SK-N-SH (cell line): ENCODE measurements around the gene ZNF579. TPM values are rescaled to one million over a fixed set of nuclear protein-coding genes. Genes with fewer than 3 reads are reported as not detected.

Source experiments
- CTCF ChIA-PET: fragments of 300-600, 350-600 bp; formaldehyde crosslinking; extraction: SDS; loops from one replicate; lab custom pipeline; 2021; lab: Yijun Ruan, JAX
- POLR2A ChIA-PET: fragments of 350-600 bp; sonication (Branson Sonifier 250); formaldehyde crosslinking; extraction: SDS; loops from one replicate; lab custom pipeline; 2020; ENCODE audit warnings: antibody characterized with exemption, inconsistent platforms; lab: Yijun Ruan, JAX
- DNase-seq: peaks from one replicate; pipeline ENCODE4 v3.0.0; 2012
- H2AFZ ChIP-seq: fragments of 200-600 bp; sonication (generic); 2 replicates; pipeline ENCODE4 v1.8.1; 2016; ENCODE audit warnings: antibody characterized with exemption, mild to moderate bottlenecking, low read depth
- H3F3A ChIP-seq: fragments of 200-600 bp; sonication (generic); replicated peaks from 2 replicates; pipeline ENCODE3; 2016; ENCODE audit warnings: antibody characterized with exemption, mild to moderate bottlenecking; ENCODE audit not compliant: insufficient read depth
- H3K27ac ChIP-seq, 2 experiments: fragments of 200-500 bp in 1 of 2; fragments of 200-600 bp in 1 of 2; sonication (Bioruptor generic) in 1 of 2; sonication (generic), shearing (Covaris generic) in 1 of 2; 2 replicates each; pipeline versions ENCODE4 v1.5.1 to v1.6.1; 2014 to 2016; ENCODE audit warnings: low read depth in 2 of 2, inconsistent platforms in 1 of 2, low read length in 1 of 2, mild to moderate bottlenecking in 1 of 2, mixed read lengths in 1 of 2
- H3K27me3 ChIP-seq: fragments of 200-600 bp; sonication (generic), shearing (Covaris generic); 2 replicates; pipeline ENCODE4 v1.6.1; 2016; ENCODE audit warnings: mixed run types; ENCODE audit not compliant: insufficient read depth
- H3K36me3 ChIP-seq, 2 experiments: fragments of 200-500 bp in 1 of 2; fragments of 200-600 bp in 1 of 2; sonication (Bioruptor generic) in 1 of 2; sonication (generic) in 1 of 2; replicated peaks in 1 of 2; 2 replicates each; pipeline versions ENCODE3 to v1.5.1; 2014 to 2016; ENCODE audit warnings: low read length in 1 of 2, mild to moderate bottlenecking in 1 of 2; ENCODE audit not compliant: insufficient read depth in 2 of 2, control insufficient read depth in 1 of 2
- H3K4me1 ChIP-seq, 2 experiments: fragments of 200-500 bp in 1 of 2; fragments of 200-600 bp in 1 of 2; sonication (Bioruptor generic) in 1 of 2; sonication (generic), shearing (Covaris generic) in 1 of 2; 2 replicates each; pipeline versions ENCODE4 v1.5.1 to v1.6.1; 2014 to 2016; ENCODE audit warnings: low read depth in 1 of 2, low read length in 1 of 2, mixed run types in 1 of 2; ENCODE audit not compliant: insufficient read depth in 2 of 2, control insufficient read depth in 1 of 2
- H3K4me2 ChIP-seq: fragments of 200-600 bp; sonication (generic), shearing (Covaris generic); 2 replicates; pipeline ENCODE4 v1.6.1; 2017; ENCODE audit warnings: mixed run types
- H3K4me3 ChIP-seq, 2 experiments: fragments of 200-500 bp in 1 of 2; fragments of 200-600 bp in 1 of 2; sonication (Bioruptor generic) in 1 of 2; sonication (generic), shearing (Covaris generic) in 1 of 2; 2 replicates each; pipeline versions ENCODE4 v1.5.1 to v1.8.1; 2014 to 2016; ENCODE audit warnings: low read depth in 2 of 2, inconsistent platforms in 1 of 2, low read length in 1 of 2, mild to moderate bottlenecking in 1 of 2, mixed read lengths in 1 of 2, moderate library complexity in 1 of 2
- H3K79me2 ChIP-seq: fragments of 200-600 bp; sonication (generic); 2 replicates; pipeline ENCODE4 v1.8.1; 2017; ENCODE audit warnings: mild to moderate bottlenecking; ENCODE audit not compliant: insufficient read depth
- H3K9ac ChIP-seq: fragments of 200-600 bp; sonication (generic); 2 replicates; pipeline ENCODE4 v1.6.1; 2017; ENCODE audit warnings: mixed run types
- H3K9me2 ChIP-seq: fragments of 200-600 bp; sonication (generic); 2 replicates; pipeline ENCODE4 v1.6.1; 2017; ENCODE audit warnings: mixed run types
- H3K9me3 ChIP-seq: fragments of 200-600 bp; sonication (generic); 2 replicates; pipeline ENCODE4 v1.6.1; 2017; ENCODE audit warnings: mixed run types, mild to moderate bottlenecking, moderate library complexity
- H4K20me1 ChIP-seq: fragments of 200-600 bp; sonication (generic); 2 replicates; pipeline ENCODE4 v1.6.1; 2017; ENCODE audit warnings: mild to moderate bottlenecking, mixed run types; ENCODE audit not compliant: insufficient read depth
- CHD2 ChIP-seq: fragments of 150-350 bp; IDR thresholded peaks from 2 replicates; pipeline ENCODE4 v1.6.1; 2018; ENCODE audit warnings: low read length; ENCODE audit not compliant: partially characterized antibody
- ELF1 ChIP-seq: IDR thresholded peaks from 2 replicates; pipeline ENCODE4 v1.4.0; 2012
- EP300 ChIP-seq, 2 experiments: IDR thresholded peaks; 2 replicates each; pipeline versions ENCODE4 v1.4.0 to v1.6.1; 2012; ENCODE audit warnings: borderline replicate concordance in 1 of 2, low read depth in 1 of 2, low read length in 1 of 2
- GATA2 ChIP-seq: sonication (generic); formaldehyde crosslinking; IDR thresholded peaks from 2 replicates; pipeline ENCODE4 v1.5.0; 2020; ENCODE audit warnings: mild to moderate bottlenecking, missing genetic modification reagents
- IRF3 ChIP-seq: fragments of 150-350 bp; IDR thresholded peaks from 2 replicates; pipeline ENCODE4 v1.6.1; 2016; ENCODE audit warnings: mild to moderate bottlenecking, low read depth, low read length
- MXI1 ChIP-seq: IDR thresholded peaks from 2 replicates; pipeline ENCODE4 v1.6.1; 2012; ENCODE audit warnings: mild to moderate bottlenecking, low read depth, low read length, improper control_type of control experiment
- NFIC ChIP-seq: IDR thresholded peaks from 2 replicates; pipeline ENCODE4 v1.4.0; 2012; ENCODE audit warnings: borderline replicate concordance
- NRF1 ChIP-seq: IDR thresholded peaks from 2 replicates; pipeline ENCODE4 v1.6.1; 2012; ENCODE audit warnings: low read depth, mild to moderate bottlenecking, low read length
- PBX3 ChIP-seq: IDR thresholded peaks from 2 replicates; pipeline ENCODE4; 2012
- POLR2AphosphoS5 ChIP-seq: IDR thresholded peaks from 2 replicates; pipeline ENCODE4 v1.6.1; 2012; ENCODE audit warnings: low read depth, low read length
- RCOR1 ChIP-seq: fragments of 150-350 bp; IDR thresholded peaks from 2 replicates; pipeline ENCODE4 v1.6.1; 2017; ENCODE audit warnings: antibody characterized with exemption, low read length
- REST ChIP-seq: IDR thresholded peaks from 2 replicates; pipeline ENCODE4 v1.6.1; 2012; ENCODE audit warnings: mild to moderate bottlenecking, low read depth, low read length, moderate library complexity
- RFX5 ChIP-seq: IDR thresholded peaks from 2 replicates; pipeline ENCODE4 v1.6.1; 2012; ENCODE audit warnings: mild to moderate bottlenecking, improper control_type of control experiment, low read length
- RXRA ChIP-seq: IDR thresholded peaks from 2 replicates; pipeline ENCODE4 v1.4.0; 2012; ENCODE audit warnings: low read depth, mild to moderate bottlenecking, borderline replicate concordance
- SIN3A ChIP-seq: IDR thresholded peaks from 2 replicates; pipeline ENCODE4 v1.6.1; 2012; ENCODE audit warnings: low read depth, mild to moderate bottlenecking, low read length, moderate library complexity, borderline replicate concordance
- TCF12 ChIP-seq: IDR thresholded peaks from 2 replicates; pipeline ENCODE4 v1.4.0; 2012
- TEAD4 ChIP-seq: IDR thresholded peaks from 2 replicates; pipeline ENCODE4 v1.4.0; 2012; ENCODE audit warnings: mild to moderate bottlenecking, borderline replicate concordance; ENCODE audit not compliant: insufficient read depth
- YY1 ChIP-seq: IDR thresholded peaks from 2 replicates; pipeline ENCODE4 v1.4.0; 2012; ENCODE audit warnings: low read depth, mild to moderate bottlenecking
- ZBTB33 ChIP-seq: IDR thresholded peaks from 2 replicates; pipeline ENCODE4 v1.4.0; 2012; ENCODE audit warnings: low read depth, borderline replicate concordance
- WGBS: methylation state at CpG from one replicate; pipeline ENCODE4 v1.1.6; 2017; ENCODE audit warnings: low lambda C conversion rate; 5-methylcytosine and 5-hydroxymethylcytosine counted together
- polyA plus RNA-seq, 3 experiments: library from polyadenylated mRNA; depleted of rRNA; stranded (reverse); fragments of >200 nt; gene quantifications; 2 replicates each; pipeline ENCODE4 v1.2.3, GENCODE V29; 2012

Gene ZNF579
- polyA plus RNA-seq, 1 of the 3 experiments (the other 2 are of a cell fraction), result 5.9 TPM

GRCh38 chr19:55609326-55609725 lies 28.7 kb upstream of the ZNF579 start:
- Histone ChIP-seq H3K79me2 (peaks cover 75% of the 10 kb centered on the region), H3K36me3 (peaks cover 16 to 24% of the 10 kb centered on the region in 2 experiments), H3F3A (peaks cover 9% of the 10 kb centered on the region), H3K9ac (no peak overlapping the region), H3K27ac (no peak overlapping the region), H3K9me3 (no peaks in the 10 kb centered on the region), H3K4me1 (peaks cover 2 to 11% of the 10 kb centered on the region in 2 experiments; a peak in 3 of 4 replicates), H4K20me1 (peaks cover 53% of the 10 kb centered on the region), H2AFZ (no peak overlapping the region), H3K9me2 (no peaks in the 10 kb centered on the region), H3K4me3 (no peak overlapping the region), H3K4me2 (no peak overlapping the region), H3K27me3 (no peaks in the 10 kb centered on the region)
- TF ChIP-seq TCF12 (no peak), IRF3 (no peak), PBX3 (no peak), RXRA (no peak), RCOR1 (no peak), SIN3A (no peak), EP300 (IDR thresholded peaks at IDR 0.05; ENCODE audit: borderline replicate concordance in 1 of 2, low read depth in 1 of 2, low read length in 1 of 2) (no peak), MXI1 (no peak), YY1 (no peak), NRF1 (no peak), TEAD4 (no peak), ELF1 (no peak), ZBTB33 (no peak), CHD2 (no peak), NFIC (no peak), RFX5 (no peak), GATA2 (CRISPR knock-in tag) (no peak), POLR2AphosphoS5 (no peak), REST (no peak)
- WGBS, result 97% methylated on average over 5 of the region's 5 CpGs
- no peak for DNase-seq
- ChIA-PET POLR2A (no interaction called here), CTCF (interaction anchor here (1.0 to 1.1 kb wide), 2 partner anchors 10 to 92 kb away, joined by 3 read pairs; no protein-coding TSS in a partner anchor)
